ENCODE data around the gene PRPF40B. TPM values are rescaled to one million over a fixed set of nuclear protein-coding genes. Genes with fewer than 3 reads are reported as not detected.

The PRPF40B gene
- total RNA-seq, 6 experiments from 2014 or later, result 4.7 to 8.2 (median 6.3) TPM

DNA sequence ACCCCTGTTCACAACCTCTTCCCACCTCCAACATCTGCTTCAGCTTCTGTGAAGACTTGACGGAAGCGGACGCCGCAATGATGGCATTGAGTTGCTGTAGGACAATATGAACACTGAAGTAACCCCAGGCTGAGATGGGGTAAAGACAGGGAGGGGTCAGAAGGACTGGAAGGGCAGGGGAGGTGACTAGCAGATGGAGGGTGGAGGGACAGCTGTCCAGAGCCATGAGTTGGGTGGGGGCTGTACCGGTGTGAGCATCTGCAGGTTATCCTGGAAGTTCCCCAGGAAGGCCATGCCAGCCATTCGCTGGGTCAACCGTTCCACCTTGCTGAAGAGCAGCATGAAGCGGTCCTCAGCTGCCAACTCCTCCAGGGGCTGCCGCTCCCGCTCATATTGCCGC, 26.1 kb downstream of the PRPF40B start:
- Histone ChIP-seq H3K4me3 (no peak overlapping the region), H3K36me3 (peaks cover 0 to 4% (median 2%) of the 10 kb centered on the region in 4 donors), H3K9me3 (no peaks in the 10 kb centered on the region), H3K4me1 (peaks cover 0 to 12% (median 5%) of the 10 kb centered on the region in 4 donors), H3K27ac (no peak overlapping the region), H3K27me3 (no peaks in the 10 kb centered on the region)
- DNase-seq (no peak), ATAC-seq (no peak)
- WGBS (ENCODE audit: insufficient coverage, low coverage, low lambda C conversion rate, missing lambda C conversion rate), result 89% methylated on average over 4 of the region's 11 CpGs
- TF ChIP-seq, protein P1, sequence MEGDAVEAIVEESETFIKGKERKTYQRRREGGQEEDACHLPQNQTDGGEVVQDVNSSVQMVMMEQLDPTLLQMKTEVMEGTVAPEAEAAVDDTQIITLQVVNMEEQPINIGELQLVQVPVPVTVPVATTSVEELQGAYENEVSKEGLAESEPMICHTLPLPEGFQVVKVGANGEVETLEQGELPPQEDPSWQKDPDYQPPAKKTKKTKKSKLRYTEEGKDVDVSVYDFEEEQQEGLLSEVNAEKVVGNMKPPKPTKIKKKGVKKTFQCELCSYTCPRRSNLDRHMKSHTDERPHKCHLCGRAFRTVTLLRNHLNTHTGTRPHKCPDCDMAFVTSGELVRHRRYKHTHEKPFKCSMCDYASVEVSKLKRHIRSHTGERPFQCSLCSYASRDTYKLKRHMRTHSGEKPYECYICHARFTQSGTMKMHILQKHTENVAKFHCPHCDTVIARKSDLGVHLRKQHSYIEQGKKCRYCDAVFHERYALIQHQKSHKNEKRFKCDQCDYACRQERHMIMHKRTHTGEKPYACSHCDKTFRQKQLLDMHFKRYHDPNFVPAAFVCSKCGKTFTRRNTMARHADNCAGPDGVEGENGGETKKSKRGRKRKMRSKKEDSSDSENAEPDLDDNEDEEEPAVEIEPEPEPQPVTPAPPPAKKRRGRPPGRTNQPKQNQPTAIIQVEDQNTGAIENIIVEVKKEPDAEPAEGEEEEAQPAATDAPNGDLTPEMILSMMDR (IDR thresholded peaks at IDR 0.05), result no peak
- TF ChIP-seq POLR2A (IDR thresholded peaks at IDR 0.05), result no peak
- intact Hi-C loops (cut with DNase I), result no loop called here

DNA sequence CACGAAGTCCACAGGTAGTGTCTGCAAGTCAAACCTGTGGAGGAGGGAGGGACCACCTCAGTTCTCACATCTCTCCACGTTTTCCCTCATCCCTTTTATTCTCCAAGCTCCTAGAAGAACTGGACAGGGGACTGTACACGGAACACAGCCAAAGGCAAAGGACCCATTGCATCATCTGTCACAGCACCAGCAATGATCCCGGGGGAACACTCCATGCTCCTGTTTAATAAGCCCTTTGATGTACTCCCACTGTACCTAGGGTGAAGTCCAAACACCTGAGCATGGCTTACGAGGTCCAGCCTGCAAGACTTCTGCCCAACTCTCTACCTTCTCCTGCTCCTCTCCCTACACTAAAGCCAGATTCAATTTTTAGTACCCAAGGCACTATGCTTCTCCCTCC, 26.5 kb downstream of the PRPF40B start:
- no peak overlapping the region for H3K4me3 ChIP-seq
- no peak for DNase-seq
- peaks cover 0 to 3% (median under 1%) of the 10 kb centered on the region in 4 donors for H3K36me3 ChIP-seq
- H3K4me1 ChIP-seq, result peaks cover 0 to 8% (median 3%) of the 10 kb centered on the region in 4 donors
- H3K27ac ChIP-seq, result no peak overlapping the region
- WGBS (ENCODE audit: insufficient coverage, low coverage, low lambda C conversion rate, missing lambda C conversion rate), result 64% methylated on average over 4 of the region's 5 CpGs
- H3K27me3 ChIP-seq, result no peaks in the 10 kb centered on the region
- no peaks in the 10 kb centered on the region for H3K9me3 ChIP-seq
- intact Hi-C loops (cut with DNase I), result no loop called here
- TF ChIP-seq, protein P1 (IDR thresholded peaks at IDR 0.05), result no peak
- TF ChIP-seq POLR2A (IDR thresholded peaks at IDR 0.05), result no peak
- ATAC-seq, result peak in 1 of 4 donors; percentile 47

DNA sequence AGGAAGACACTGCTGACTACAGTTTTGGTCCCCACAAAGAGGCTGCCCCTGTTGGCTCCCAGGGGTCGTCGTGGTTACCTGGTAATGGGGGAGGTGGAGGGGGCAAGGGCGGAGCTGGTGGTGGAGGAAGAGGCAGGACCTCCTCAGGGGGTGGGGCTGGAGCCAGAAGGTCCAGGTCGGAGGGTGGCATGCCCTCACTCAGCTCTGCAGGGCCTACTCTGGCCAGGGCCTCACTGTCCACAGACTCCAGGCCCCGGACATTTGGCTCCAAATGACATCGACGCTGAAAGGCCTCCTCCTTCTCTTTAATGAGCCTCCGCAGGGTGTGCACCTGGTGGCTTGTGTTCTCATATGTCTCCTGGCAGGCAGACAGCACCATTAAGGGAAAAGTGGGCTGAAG, 28.5 kb downstream of the PRPF40B start:
- intact Hi-C loops (cut with DNase I), result no loop called here
- TF ChIP-seq POLR2A (IDR thresholded peaks at IDR 0.05), result no peak
- TF ChIP-seq, protein P1 (IDR thresholded peaks at IDR 0.05), result no peak
- H3K4me3 ChIP-seq, result no peak overlapping the region
- WGBS (ENCODE audit: insufficient coverage, low coverage, low lambda C conversion rate, missing lambda C conversion rate), result 70% methylated on average over 7 of the region's 8 CpGs
- H3K27me3 ChIP-seq, result no peaks in the 10 kb centered on the region
- DNase-seq (no peak), ATAC-seq (no peak)
- H3K9me3 ChIP-seq, result no peaks in the 10 kb centered on the region
- no peak overlapping the region for H3K27ac ChIP-seq
- no peaks in the 10 kb centered on the region for H3K4me1 ChIP-seq
- peaks cover 0 to 3% (median 0%) of the 10 kb centered on the region in 4 donors for H3K36me3 ChIP-seq

DNA sequence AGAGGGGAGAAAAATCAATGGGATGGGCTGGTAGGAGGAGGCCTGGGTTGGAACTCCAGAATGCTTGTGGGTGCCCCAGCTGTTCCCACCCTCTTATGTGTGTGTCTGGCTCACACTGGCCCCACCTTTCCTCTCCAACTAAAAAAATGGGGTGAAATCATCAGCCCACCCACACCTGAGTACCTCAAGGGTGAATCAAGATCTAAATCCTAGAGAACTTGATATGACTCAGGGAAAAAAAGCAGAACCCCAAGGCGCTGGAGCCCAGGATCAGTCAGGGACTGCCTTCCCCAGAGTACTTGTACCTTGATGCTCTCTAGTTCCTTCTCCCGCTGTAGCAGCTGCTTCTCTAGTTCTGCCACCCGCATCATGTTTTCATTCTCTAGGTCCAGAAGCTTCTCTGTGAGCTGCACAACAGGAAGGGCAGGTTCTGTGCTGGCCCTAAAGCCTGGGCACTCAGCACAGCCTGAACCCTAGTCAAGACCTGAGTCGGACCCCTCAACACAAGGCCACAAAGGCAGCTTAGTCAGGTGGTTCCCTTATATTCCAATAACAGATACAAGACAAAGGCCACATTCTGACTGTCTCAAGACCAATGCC, 29.7 kb downstream of the PRPF40B start:
- H3K4me3 ChIP-seq, result no peak overlapping the region
- no peaks in the 10 kb centered on the region for H3K27me3 ChIP-seq
- intact Hi-C loops (cut with DNase I), result no loop called here
- H3K9me3 ChIP-seq, result no peaks in the 10 kb centered on the region
- ATAC-seq (no peak), DNase-seq (no peak)
- H3K4me1 ChIP-seq, result no peaks in the 10 kb centered on the region
- H3K27ac ChIP-seq, result no peak overlapping the region
- TF ChIP-seq, protein P1 (IDR thresholded peaks at IDR 0.05), result no peak
- no peak for TF ChIP-seq POLR2A (IDR thresholded peaks at IDR 0.05)
- 78% methylated on average over 3 of the region's 4 CpGs for whole genome bisulfite sequencing (ENCODE audit: insufficient coverage, low coverage, low lambda C conversion rate, missing lambda C conversion rate)
- peaks cover 0 to 3% (median 0%) of the 10 kb centered on the region in 4 donors for H3K36me3 ChIP-seq

Data from right lobe of liver (tissue), 6 donors.